A549 treated with GW870086 at 1 μM for 4 hours (cell line): Measurements from ENCODE around the gene POLR2C. TPM values are rescaled to one million over a fixed set of nuclear protein-coding genes. Genes with fewer than 3 reads are reported as not detected.

ENCODE experiments used
- total RNA-seq: library from RNA; stranded (reverse); fragments of 200-300 nt; extraction: Qiagen RNA extraction; gene quantifications from 5 replicates; pipeline ENCODE4 v1.2.3, GENCODE V29; 2022; ENCODE audit warnings: low read depth

Gene POLR2C
- 107 to 171 TPM (median 112 TPM) in 5 replicates for total RNA-seq

DNA sequence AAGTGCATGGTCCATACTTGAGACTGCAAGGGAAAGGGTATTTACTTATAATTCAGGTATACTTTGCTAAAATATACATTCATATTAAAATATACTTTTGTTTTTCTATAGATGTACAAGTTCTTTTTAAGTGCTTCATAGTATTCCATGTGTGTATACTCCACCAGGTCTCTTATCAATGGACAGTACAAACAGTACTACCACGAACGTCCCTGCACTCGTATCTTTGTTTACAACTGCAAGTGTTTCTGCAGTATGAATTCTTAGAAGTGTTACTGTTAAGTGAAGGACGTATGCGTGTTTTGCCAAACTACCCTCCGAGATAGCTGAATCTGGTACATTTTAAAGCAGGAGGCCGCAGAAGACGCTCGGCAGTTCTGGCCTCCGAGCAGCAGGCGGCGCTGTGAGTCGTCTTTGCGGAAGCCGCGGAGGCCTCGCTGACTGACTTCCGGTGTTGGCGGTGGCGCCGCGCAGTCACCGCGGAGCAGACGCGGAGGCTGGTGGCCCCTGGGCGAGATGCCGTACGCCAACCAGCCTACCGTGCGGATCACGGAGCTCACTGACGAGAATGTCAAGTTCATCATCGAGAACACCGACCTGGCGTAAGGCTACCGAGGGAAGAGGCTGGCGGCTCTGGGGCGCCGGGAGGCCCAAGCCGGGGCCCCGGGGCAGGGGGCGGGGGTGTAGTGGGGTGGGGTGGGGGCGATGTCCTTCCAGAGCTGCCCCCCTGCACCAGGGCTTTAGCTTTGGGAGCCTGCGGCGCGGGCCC is at the start of gene POLR2C:
Gene POLR2C (plus strand): TSS at position 471 of the 769 bp plus-strand sequence. CDS start 46 bp downstream, at position 517.

DNA sequence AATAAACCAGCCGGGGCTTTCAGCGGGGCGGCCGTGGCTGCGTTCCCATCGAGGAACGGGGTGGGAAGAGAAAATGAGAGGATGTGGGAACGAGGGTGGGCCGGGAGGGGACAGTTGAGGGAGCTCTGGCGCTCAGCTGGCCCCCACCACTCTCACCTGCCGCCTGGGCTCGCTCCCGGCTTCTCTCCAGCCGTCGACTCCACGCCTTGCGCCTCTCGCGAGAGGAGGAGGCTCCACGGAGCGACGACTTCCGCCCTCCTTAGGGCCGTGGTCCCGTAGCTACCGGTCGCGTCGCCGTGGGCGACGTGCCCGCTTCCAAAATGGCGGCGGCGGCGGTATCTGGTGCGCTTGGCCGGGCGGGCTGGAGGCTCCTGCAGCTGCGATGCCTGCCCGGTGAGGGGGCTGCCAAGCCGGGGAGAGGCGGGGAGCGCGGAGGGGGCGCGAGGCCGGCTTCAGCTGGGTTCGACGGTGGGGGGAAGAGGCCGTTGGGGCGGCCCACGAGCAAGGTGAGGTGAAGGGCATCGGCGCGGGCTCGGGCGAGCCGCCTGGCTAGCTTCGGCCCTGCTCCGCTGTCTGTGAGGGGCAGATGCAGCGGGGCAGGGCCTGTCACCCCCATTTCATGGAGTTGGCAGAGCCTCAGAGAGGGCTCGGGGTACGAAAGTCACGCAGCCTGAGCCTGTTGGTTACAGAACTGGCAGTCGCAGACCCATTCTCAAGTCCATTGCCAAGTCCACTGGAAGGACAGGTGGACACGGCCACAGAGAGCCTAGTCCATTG is 15.1 kb upstream of the POLR2C start, which contains the start of the genes CIAPIN1 and COQ9:
Gene CIAPIN1 (minus strand): TSS at position 200 of the 777 bp plus-strand sequence. CDS start 6,457 bp downstream, outside the sequence.
Gene COQ9 (plus strand): TSS at position 294 of the 777 bp plus-strand sequence. CDS start 27 bp downstream, at position 321.

DNA sequence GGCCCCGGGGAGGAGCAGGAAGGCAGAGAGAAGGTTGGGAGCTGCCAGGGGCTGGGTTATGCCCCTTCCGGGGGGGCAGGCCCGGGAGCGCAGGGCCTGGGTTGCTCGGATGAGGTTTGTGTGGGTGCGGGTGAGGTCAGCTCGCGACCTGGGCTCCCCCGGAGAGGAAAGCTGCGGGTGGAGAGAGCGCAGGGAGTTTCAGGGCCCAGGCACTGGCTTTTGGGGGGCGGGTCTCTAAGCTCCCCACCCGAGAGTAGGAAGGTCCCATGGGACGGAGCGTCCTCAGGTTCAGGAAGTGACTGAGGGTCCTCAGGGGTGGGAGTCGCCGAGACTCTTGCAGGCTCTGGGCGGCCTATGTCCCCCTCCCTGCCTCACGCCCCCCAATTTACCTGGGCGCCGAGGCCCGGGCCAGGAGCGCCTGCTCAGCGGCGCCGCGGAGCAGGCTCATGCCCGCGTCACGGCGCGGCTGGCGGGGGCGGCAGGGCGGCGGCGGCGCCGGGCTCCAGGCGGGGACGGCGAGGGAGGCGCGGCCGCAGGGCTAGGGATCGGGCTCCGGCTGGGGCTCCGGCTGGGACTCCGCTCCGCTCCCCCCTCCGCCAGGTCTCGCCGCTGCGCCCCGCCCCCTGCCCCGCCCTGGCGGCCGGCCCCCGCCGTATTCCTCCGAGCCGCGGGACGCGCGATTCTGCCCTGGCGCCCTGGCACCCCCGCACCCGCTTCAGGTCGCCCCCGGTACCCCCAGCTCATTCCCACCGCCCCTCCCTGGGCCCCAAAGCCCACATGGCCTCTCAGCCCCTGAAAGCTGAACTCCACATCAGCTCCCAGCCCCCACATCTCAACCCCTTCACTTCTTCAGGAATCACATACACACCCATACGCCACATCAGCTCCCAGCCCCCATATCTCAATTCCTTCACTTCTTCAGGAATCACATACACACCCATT is 23.7 kb downstream of the POLR2C start, which contains the start of gene DOK4:
Gene DOK4 (minus strand): TSS at position 578 of the 942 bp plus-strand sequence. CDS start 6,986 bp downstream, outside the sequence.

Other genes starting within 250 kb of the POLR2C start
- 70.8 to 83.4 TPM (median 79.2 TPM) in 5 replicates for gene ARL2BP, start 217.4 kb upstream of the POLR2C start, total RNA-seq
- 1.4 to 3.0 TPM (median 1.5 TPM) in 5 replicates for gene PLLP, start 178.0 kb upstream of the POLR2C start, total RNA-seq
- gene CCL22, start 103.9 kb upstream of the POLR2C start, total RNA-seq = 0.03 to 0.09 TPM (median 0.07 TPM) in 3 of 5 replicates, not detected in the others
- 0.05 to 0.28 TPM (median 0.10 TPM) in 5 replicates for gene CX3CL1, start 90.2 kb upstream of the POLR2C start, total RNA-seq
- gene CCL17, start 57.9 kb upstream of the POLR2C start, total RNA-seq = not detected in 5 replicates
- gene CIAPIN1, start 15.3 kb upstream of the POLR2C start, total RNA-seq = 74.4 to 91.9 TPM (median 78.0 TPM) in 5 replicates
- gene COQ9, start 15.2 kb upstream of the POLR2C start, total RNA-seq = 38.3 to 50.5 TPM (median 49.2 TPM) in 5 replicates
- gene DOK4, start 23.8 kb downstream of the POLR2C start, total RNA-seq = 30.4 to 45.1 TPM (median 39.8 TPM) in 5 replicates
- 7.1 to 9.4 TPM (median 8.5 TPM) in 5 replicates for gene CCDC102A, start 73.9 kb downstream of the POLR2C start, total RNA-seq
- gene ADGRG5, start 80.0 kb downstream of the POLR2C start, total RNA-seq = 0.03 to 0.07 TPM (median 0.06 TPM) in 4 of 5 replicates, not detected in the other
- 152 to 222 TPM (median 191 TPM) in 5 replicates for gene ADGRG1, start 166.0 kb downstream of the POLR2C start, total RNA-seq
- 0.34 to 0.95 TPM (median 0.57 TPM) in 5 replicates for gene ADGRG3, start 205.6 kb downstream of the POLR2C start, total RNA-seq
- not detected in 5 replicates for gene DRC7, start 232.1 kb downstream of the POLR2C start, total RNA-seq